ENCODE results near the gene STARD9.

STARD9 gene

DNA sequence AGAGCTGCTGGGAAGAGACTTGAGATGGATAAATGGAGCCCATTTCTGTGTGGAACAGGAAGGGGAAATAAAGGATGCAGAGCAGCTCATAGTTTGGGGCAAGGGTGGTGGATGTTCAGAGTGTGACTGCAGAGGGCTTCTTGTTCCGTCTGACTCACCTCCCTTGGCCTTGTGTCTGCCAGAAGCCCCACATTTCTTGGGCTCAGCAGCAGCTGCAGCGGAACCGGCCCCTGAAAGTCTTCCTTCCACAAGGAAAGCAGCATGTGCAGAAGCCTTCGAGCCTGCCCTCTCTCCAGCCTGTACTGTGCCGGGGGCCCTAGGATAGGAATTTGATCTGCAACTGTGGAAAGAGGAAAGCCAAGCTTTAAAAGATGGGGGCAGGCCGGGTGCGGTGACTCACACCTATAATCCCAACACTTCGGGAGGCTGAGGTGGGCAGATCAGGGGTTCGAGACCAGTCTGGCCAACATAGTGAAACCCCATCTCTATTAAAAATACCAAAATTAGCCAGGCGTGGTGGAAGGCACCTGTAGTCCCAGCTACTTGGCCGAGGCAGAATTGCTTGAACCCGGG, 150.0 kb downstream of the STARD9 start:
- no peak for DNase-seq (ENCODE audit: extremely low read depth, low read depth)
- TF ChIP-seq, protein P1, sequence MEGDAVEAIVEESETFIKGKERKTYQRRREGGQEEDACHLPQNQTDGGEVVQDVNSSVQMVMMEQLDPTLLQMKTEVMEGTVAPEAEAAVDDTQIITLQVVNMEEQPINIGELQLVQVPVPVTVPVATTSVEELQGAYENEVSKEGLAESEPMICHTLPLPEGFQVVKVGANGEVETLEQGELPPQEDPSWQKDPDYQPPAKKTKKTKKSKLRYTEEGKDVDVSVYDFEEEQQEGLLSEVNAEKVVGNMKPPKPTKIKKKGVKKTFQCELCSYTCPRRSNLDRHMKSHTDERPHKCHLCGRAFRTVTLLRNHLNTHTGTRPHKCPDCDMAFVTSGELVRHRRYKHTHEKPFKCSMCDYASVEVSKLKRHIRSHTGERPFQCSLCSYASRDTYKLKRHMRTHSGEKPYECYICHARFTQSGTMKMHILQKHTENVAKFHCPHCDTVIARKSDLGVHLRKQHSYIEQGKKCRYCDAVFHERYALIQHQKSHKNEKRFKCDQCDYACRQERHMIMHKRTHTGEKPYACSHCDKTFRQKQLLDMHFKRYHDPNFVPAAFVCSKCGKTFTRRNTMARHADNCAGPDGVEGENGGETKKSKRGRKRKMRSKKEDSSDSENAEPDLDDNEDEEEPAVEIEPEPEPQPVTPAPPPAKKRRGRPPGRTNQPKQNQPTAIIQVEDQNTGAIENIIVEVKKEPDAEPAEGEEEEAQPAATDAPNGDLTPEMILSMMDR (IDR thresholded peaks at IDR 0.05; ENCODE audit: low read depth, low read length, missing control alignments): no peak
- H3K4me3 ChIP-seq (replicated peaks; ENCODE audit: low read depth, low read length): no peak overlapping the region

DNA sequence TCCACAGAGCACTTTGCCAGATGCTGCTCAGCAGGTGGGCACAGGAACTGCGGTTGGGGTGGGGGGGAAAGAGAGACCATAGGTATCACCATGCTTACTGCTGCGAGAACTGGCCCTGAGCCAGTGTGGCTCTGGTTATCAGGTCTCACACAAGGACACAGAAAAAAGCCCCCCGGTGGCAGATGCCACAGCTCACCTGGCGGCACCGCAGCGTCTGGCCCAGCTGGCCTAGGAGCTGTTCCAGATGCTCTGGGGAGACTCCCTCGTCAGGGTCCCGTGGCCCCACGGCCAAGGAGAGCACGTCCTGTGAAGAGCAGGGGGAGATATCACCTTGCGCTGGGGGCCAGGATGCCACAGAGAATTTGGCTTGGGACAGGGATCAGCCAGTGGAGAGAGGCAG, 150.7 kb downstream of the STARD9 start:
- TF ChIP-seq, protein P1 (IDR thresholded peaks at IDR 0.05; ENCODE audit: low read depth, low read length, missing control alignments): no peak
- H3K4me3 ChIP-seq (replicated peaks; ENCODE audit: low read depth, low read length): no peak overlapping the region
- DNase-seq (ENCODE audit: extremely low read depth, low read depth): no peak

DNA sequence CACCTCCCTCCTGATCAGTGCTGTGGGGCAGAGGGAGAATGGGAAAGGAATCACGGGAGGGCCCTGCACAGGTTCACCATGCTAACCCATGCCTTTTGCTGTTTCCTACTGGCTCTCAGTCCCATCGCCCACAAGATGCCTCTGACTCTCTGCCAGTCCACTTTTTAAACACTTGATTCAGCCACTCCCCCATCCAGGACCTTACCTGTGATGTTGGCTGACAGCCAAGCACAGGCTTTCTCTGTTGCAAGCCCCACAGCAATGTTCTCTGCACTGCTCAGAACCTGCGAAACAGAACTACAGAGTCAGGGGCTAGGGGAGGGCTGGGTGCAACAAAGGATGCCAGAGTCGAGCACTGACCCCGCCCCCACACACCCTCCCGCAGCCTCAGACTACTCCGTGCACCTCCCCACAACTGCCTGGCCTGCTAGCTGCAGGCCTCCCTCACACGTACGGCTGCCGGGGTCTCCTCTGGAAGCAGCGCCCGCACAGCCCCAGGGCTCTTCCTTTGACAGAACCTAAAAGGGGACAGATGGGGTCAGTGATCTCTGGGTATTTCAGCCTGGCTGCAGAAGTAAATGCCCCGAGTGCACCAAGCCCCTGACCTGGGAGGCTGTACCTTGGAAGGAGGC, 152.5 kb downstream of the STARD9 start:
- no peak overlapping the region for H3K4me3 ChIP-seq (replicated peaks; ENCODE audit: low read depth, low read length)
- no peak for DNase-seq (ENCODE audit: extremely low read depth, low read depth)
- TF ChIP-seq, protein P1 (IDR thresholded peaks at IDR 0.05; ENCODE audit: low read depth, low read length, missing control alignments): no peak

DNA sequence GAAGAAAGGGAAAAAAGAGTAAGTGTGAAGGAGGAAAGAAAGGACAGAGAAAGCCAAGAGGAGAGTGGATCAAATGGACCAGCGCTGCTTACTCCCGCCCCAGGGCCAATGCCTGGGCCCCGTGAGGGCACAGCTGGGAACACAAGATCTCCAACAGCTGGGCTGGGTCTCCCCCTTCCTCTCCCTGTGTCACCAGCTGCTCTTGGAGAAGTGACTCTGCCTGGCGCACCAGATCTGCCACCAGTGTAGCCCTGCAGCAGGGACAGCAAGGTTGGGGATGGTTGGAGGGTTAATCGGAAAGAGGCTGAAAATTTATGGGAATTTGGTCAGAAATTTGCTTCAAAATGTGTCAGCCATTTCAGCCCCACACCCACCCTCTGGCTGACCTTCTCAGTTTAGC, 153.2 kb downstream of the STARD9 start:
- TF ChIP-seq, protein P1 (IDR thresholded peaks at IDR 0.05; ENCODE audit: low read depth, low read length, missing control alignments): no peak
- DNase-seq (ENCODE audit: extremely low read depth, low read depth): no peak
- H3K4me3 ChIP-seq (replicated peaks; ENCODE audit: low read depth, low read length): no peak overlapping the region

DNA sequence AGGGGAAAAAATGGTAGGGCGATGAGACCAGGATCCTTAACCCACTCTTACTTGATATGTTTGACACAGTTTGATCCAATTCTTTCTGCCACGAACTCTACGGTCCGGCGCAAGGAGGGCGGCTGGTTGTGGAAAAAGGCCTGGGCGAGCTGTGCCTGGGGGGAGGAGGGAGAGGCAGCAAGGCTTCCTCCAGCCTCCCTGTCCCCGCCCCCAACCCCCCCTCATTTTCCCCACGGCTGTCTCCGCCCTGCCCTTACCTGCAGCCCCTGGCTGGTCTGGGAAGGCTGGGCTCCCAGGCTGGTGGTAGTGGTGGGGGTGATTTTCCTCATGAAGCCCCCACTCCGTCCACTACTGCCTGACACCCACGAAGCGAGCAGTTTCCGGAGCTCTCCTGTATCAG, 153.6 kb downstream of the STARD9 start:
- no peak overlapping the region for H3K4me3 ChIP-seq (replicated peaks; ENCODE audit: low read depth, low read length)
- no peak for DNase-seq (ENCODE audit: extremely low read depth, low read depth)
- TF ChIP-seq, protein P1 (IDR thresholded peaks at IDR 0.05; ENCODE audit: low read depth, low read length, missing control alignments): no peak

DNA sequence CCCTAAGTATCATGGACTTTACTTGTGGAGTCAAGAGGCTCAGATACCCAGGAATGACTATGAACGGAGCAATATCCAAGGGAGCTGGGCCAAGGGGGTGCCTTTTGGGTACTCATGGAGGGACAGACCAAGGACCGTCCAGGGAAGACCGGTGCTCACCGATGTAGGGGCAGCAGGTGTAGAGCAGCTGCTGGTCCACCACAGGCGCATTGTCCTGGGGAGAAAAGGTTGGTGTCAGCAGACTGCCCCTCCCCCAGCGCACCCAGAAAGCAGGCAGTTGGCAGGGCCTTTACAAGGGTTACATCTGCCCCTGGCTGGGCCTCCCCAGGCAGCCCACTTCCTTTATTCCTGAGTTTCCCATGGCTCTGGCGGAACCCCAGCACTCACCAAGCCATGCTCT, 154.0 kb downstream of the STARD9 start:
- no peak for DNase-seq (ENCODE audit: extremely low read depth, low read depth)
- TF ChIP-seq, protein P1 (IDR thresholded peaks at IDR 0.05; ENCODE audit: low read depth, low read length, missing control alignments): no peak

DNA sequence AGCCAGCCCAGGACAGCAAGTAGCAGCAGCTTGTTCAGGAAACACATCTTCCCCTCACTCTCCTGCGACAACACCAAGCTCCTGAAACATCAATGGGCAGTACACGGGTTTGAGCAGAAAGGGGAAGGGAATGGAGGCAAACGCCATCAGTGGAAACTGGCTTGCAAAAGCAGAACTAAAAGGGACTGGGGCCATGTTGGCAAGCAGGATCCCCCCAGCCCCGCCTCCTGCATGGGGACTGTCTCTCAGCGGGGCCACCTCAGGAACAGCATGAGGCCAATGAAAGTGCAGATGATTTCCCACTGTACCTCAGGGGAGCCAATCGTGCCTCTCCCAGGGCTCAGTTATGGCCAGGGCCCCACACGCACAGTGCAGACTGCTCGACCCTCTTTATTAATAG, 154.7 kb downstream of the STARD9 start:
- DNase-seq (ENCODE audit: extremely low read depth, low read depth): no peak
- TF ChIP-seq, protein P1 (IDR thresholded peaks at IDR 0.05; ENCODE audit: low read depth, low read length, missing control alignments): no peak

More for the DNA sequence above, 154.0 kb downstream of the STARD9 start:
- H3K4me3 ChIP-seq (replicated peaks; ENCODE audit: low read depth, low read length): no peak overlapping the region

More for the DNA sequence above, 154.7 kb downstream of the STARD9 start:
- H3K4me3 ChIP-seq (replicated peaks; ENCODE audit: low read depth, low read length): no peak overlapping the region
